Esophagus squamous epithelium (tissue), 5 donors: Measurements from ENCODE around the gene COPG1. TPM values are rescaled to one million over a fixed set of nuclear protein-coding genes. Genes with fewer than 3 reads are reported as not detected.
"Not testable (repeated sequence)": the region's sequence is repeated elsewhere in the genome, so short reads cannot be mapped to it uniquely, and the experiment has no call there.

ENCODE experiments used
- DNase-seq: peaks from one replicate; lab custom pipeline; 2025; lab: John Stamatoyannopoulos, UW
- H3K27ac ChIP-seq, 4 donors: fragments of 200-600 bp; sonication (generic); one replicate each; pipeline ENCODE4 v1.5.1; 2016 to 2019; ENCODE audit warnings: mild to moderate bottlenecking in 1 of 4
- H3K27me3 ChIP-seq, 4 donors: fragments of 200-600 bp; sonication (generic); 1 replicate in 3 of 4; 2 replicates in 1 of 4; pipeline versions ENCODE4 v1.5.1 to v1.6.0; 2017 to 2021; ENCODE audit warnings: antibody characterized with exemption in 1 of 4
- H3K36me3 ChIP-seq, 3 donors: fragments of 200-600 bp; sonication (generic); one replicate each; pipeline ENCODE4 v1.5.1; 2016 to 2019
- H3K4me1 ChIP-seq, 3 donors: fragments of 200-600 bp; sonication (generic); one replicate each; pipeline ENCODE4 v1.5.1; 2017 to 2019
- H3K4me3 ChIP-seq, 4 donors: fragments of 200-600 bp; sonication (generic); 1 replicate in 3 of 4; 2 replicates in 1 of 4; pipeline ENCODE4 v1.5.1; 2016 to 2019; ENCODE audit warnings: mild to moderate bottlenecking in 2 of 4, moderate library complexity in 1 of 4
- H3K9me3 ChIP-seq, 3 donors: fragments of 200-600 bp; sonication (generic); one replicate each; pipeline ENCODE4 v1.5.1; 2016 to 2019
- CTCF ChIP-seq, 6 experiments: fragments of 450-650 bp in 4 of 6; fragments of 200-600 bp in 2 of 6; sonication (generic) in 2 of 6; IDR thresholded peaks; one replicate each; pipeline ENCODE4 v1.5.1; 2016 to 2019; ENCODE audit warnings: antibody characterized with exemption in 6 of 6, mild to moderate bottlenecking in 4 of 6, moderate library complexity in 4 of 6
- POLR2A ChIP-seq, 4 donors: fragments of 450-650 bp; IDR thresholded peaks; one replicate each; pipeline ENCODE4 v1.6.1; 2017; ENCODE audit warnings: antibody characterized with exemption in 4 of 4, mild to moderate bottlenecking in 4 of 4, moderate library complexity in 3 of 4
- WGBS, 2 donors: methylation state at CpG; one replicate each; pipeline ENCODE4 v1.1.5; 2018; 5-methylcytosine and 5-hydroxymethylcytosine counted together
- intact Hi-C: fragments of 100-400 bp; cut with DNase I; formaldehyde crosslinking; loops from one replicate; pipeline ENCODE4 v1.15.0; 2022
- total RNA-seq, 4 donors: library from RNA; depleted of rRNA; stranded (reverse); fragments of >200 nt; gene quantifications; one replicate each; pipeline ENCODE4 v1.1.0, GENCODE V29; 2016
- donor health status: DM: yes; HTN: yes; CAD: no.

COPG1 gene
- total RNA-seq, 4 donors from 2014 or later, result 68.3 to 121 (median 104) TPM

GRCh38 chr3:129211345-129211744 is 38.1 kb upstream of the COPG1 start:
- no peak for DNase-seq
- Histone ChIP-seq H3K27ac (peak overlapping the region; percentile 56 to 78 (median 75)), H3K36me3 (no peaks in the 10 kb centered on the region), H3K4me3 (no peak overlapping the region), H3K27me3 (no peaks in the 10 kb centered on the region), H3K9me3 (no peaks in the 10 kb centered on the region), H3K4me1 (peaks cover 10 to 24% (median 16%) of the 10 kb centered on the region in 3 donors)
- intact Hi-C loops, result no loop called here
- 50 to 70% methylated on average over 1 of the region's 1 CpG for WGBS, 2 donors
- TF ChIP-seq POLR2A (IDR thresholded peaks at IDR 0.05), result no peak
- TF ChIP-seq CTCF (IDR thresholded peaks at IDR 0.05), result no peak

- no peak for TF ChIP-seq POLR2A (IDR thresholded peaks at IDR 0.05)
- no peak for TF ChIP-seq CTCF (IDR thresholded peaks at IDR 0.05)
- 0 to 7% methylated on average over 5 to 6 of the region's 6 CpGs for WGBS, 2 donors
- no peak overlapping the region for H3K4me3 ChIP-seq
- no peaks in the 10 kb centered on the region for H3K9me3 ChIP-seq
- H3K36me3 ChIP-seq, result no peaks in the 10 kb centered on the region
- peak overlapping the region; percentile 56 to 78 (median 75) for H3K27ac ChIP-seq
- intact Hi-C loops, result no loop called here
- H3K4me1 ChIP-seq, result peaks cover 10 to 24% (median 16%) of the 10 kb centered on the region in 3 donors
- no peaks in the 10 kb centered on the region for H3K27me3 ChIP-seq
- DNase-seq, result no peak
These were observed 37.6 kb upstream of the COPG1 start for GRCh38 chr3:129211772-129212171.

DNA sequence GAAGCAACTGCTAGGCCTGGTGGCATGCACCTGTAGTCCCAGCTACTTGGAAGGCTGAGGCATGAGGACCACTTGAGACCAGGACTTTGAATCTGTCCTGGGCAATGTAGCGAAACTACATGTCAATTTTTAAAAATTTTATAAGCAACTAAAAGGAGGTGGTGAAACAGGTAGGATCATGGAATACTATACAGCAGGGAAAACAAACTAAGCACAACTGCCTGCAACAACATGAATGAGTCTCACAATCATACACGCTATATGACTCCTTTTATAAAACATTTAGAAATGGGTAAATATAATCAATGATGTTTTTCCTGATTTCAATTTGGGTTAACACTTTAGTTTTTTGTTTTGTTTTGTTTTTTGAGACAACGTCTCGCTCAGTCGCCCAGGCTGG is 36.2 kb upstream of the COPG1 start:
- TF ChIP-seq POLR2A (IDR thresholded peaks at IDR 0.05) (no peak), CTCF (IDR thresholded peaks at IDR 0.05) (no peak)
- no peaks in the 10 kb centered on the region for H3K36me3 ChIP-seq
- peaks cover 10 to 18% (median 13%) of the 10 kb centered on the region in 3 donors for H3K4me1 ChIP-seq
- no peak for DNase-seq
- no peak overlapping the region for H3K27ac ChIP-seq
- no peaks in the 10 kb centered on the region for H3K9me3 ChIP-seq
- WGBS, 2 donors, result 91 to 97% methylated on average over 5 of the region's 5 CpGs
- intact Hi-C loops, result no loop called here
- no peak overlapping the region for H3K4me3 ChIP-seq
- H3K27me3 ChIP-seq, result no peaks in the 10 kb centered on the region

GRCh38 chr3:129218742-129219141 is 30.7 kb upstream of the COPG1 start:
- no peaks in the 10 kb centered on the region for H3K4me1 ChIP-seq
- DNase-seq, result no peak
- no peaks in the 10 kb centered on the region for H3K36me3 ChIP-seq
- no peak overlapping the region for H3K4me3 ChIP-seq
- H3K27me3 ChIP-seq, result no peaks in the 10 kb centered on the region
- intact Hi-C loops, result no loop called here
- WGBS, 2 donors, result 90 to 100% methylated on average over 1 to 2 of the region's 2 CpGs
- no peak for TF ChIP-seq CTCF (IDR thresholded peaks at IDR 0.05)
- no peak for TF ChIP-seq POLR2A (IDR thresholded peaks at IDR 0.05)
- H3K27ac ChIP-seq, result no peak overlapping the region
- H3K9me3 ChIP-seq, result no peaks in the 10 kb centered on the region

DNA sequence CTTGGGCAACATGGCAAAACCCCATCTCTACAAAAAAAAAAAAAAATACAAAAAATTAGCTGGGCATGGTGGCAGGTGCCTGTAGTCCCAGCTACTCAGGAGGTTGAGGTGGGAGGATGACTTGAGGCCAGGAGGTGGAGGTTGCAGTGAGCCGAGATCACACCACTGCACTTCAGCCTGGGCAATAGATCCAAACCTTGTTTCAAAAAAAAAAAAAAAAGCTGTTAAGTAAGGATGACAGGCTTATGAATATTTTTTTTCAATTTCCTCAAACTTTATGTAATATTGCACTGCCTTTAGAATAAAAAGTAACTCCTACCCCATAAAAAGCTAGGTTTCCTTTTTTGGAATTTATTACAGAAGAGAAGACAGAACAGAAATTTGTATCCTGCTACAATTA is 25.0 kb upstream of the COPG1 start:
- intact Hi-C loops, result not testable (repeated sequence)

GRCh38 chr3:129224984-129225393 is 24.4 kb upstream of the COPG1 start:
- TF ChIP-seq POLR2A (IDR thresholded peaks at IDR 0.05) (peak in 1 of 4 donors; percentile 28), CTCF (IDR thresholded peaks at IDR 0.05) (no peak)
- Histone ChIP-seq H3K36me3 (no peaks in the 10 kb centered on the region), H3K27ac (peak overlapping the region; percentile 51 to 85 (median 75)), H3K27me3 (no peaks in the 10 kb centered on the region), H3K4me1 (peaks cover 40 to 59% (median 49%) of the 10 kb centered on the region in 3 donors), H3K4me3 (peak overlapping the region in 3 of 4 donors; percentile 4 to 47 (median 18)), H3K9me3 (no peaks in the 10 kb centered on the region)
- WGBS, 2 donors, result 3 to 10% methylated on average over 5 to 7 of the region's 9 CpGs
- DNase-seq, result peak; percentile 16
- intact Hi-C loops, result no loop called here

More for the DNA sequence above, 25.0 kb upstream of the COPG1 start:
- H3K27me3 ChIP-seq, H3K36me3 ChIP-seq, H3K9me3 ChIP-seq, DNase-seq, H3K4me3 ChIP-seq: not testable (repeated sequence)
- Histone ChIP-seq H3K27ac (peak overlapping the region; percentile 51 to 85 (median 75)), H3K4me1 (peaks cover 35 to 53% (median 46%) of the 10 kb centered on the region in 3 donors)
- WGBS, 2 donors, result 68 to 90% methylated on average over 1 of the region's 1 CpG
